NCI-H2107 (cell line): Measurements from ENCODE around the gene KRT4.
"Not testable (repeated sequence)": the region's sequence is repeated elsewhere in the genome, so short reads cannot be mapped to it uniquely, and the experiment has no call there.

Experiments
- DNase-seq: peaks from one replicate; lab custom pipeline; 2025; lab: John Stamatoyannopoulos, UW

KRT4 gene

DNA sequence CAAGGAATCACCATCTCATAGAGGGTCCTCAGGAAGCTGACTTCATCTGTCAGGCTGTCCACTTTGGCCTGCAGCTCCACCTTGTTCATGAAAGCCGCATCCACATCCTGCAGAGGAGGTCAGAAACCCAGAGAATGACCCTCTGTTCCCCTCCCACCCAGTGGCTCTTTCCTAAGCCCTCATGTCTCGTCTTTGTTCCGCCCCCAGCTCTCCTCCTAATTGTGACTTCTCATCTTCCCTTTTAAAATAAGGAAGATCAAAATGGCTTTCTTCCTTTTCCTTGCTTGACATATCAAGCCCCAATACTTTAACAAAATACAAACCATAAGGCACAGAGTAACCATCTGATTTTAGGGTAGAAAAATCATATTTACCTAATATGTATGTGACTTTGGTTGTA is 41.1 kb downstream of the KRT4 start:
- no peak for DNase-seq

DNA sequence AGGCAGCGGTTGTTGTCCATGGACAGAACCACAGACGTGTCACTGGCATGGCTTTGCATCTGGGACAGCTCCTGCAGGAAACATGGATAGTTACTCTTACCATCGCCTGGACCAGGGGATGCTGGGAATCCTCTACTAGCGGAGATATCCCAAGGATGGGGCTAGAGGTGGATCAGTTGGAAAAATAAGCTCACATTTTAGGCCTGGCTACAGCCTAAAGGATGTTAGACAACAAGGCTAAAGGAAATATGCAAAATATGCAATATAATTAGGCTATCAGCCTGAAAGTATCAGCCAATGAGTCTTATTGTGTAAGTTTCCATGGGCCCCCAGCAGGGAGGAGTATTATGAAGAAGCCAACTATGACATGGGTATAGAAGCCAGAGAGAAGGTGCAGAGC is 41.7 kb downstream of the KRT4 start:
- DNase-seq, result no peak

DNA sequence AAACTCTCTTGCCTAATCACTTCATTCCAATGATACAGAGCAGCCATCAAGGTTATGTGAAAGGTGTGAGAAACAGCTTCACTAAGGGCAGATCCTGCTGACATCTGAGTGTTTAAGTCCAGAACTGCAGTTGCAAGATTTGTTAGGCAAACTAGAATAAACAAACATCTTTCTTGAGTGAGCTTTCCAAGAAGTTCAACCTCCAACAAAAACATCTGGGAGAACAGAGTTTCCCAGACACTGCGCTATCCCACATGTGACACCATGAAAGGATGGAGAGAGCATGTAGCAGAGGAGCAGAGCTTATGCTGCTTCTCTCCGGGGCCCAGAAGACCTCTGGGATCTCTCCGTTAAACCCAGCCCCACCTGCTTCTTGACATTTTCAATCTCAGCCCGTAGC is 42.4 kb downstream of the KRT4 start:
- no peak for DNase-seq

DNA sequence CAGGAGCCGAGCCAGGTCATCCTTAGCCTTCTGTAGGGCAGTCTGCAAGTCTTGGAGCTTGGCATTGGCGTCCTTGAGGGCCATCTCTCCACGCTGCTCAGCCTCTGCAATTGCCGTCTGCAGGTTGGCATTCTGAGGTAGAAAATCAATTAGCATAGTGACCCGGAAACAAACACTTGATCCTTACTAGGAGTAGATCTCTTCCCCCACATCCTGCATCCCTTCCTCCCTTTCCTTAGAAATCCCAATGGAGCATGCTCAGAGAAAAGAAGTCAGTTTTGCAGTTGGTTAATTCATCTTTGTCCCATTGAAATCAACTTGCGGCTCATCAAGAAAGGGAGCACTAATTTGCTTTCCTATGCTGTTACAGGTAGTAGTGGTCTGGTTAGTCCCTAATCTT is 42.8 kb downstream of the KRT4 start:
- DNase-seq, result no peak

DNA sequence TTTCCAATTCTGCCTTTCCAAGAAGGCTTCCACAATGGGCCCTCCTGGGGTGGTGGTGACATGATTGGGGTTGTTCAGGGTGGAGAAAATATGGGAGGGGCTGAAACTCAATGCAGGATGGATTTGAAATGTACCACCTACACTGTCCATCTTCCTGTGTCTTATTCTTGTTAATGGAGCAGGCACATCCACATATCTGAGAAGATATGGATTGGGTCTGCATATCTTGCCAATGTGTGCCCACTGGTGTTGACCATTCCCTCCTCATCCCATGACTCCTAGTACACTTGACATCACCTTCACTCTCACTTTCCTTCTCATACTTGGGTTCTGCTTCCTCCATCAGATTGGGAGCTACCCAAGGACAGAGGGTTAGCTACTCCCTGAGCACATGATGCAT is 44.0 kb downstream of the KRT4 start:
- DNase-seq, result no peak

DNA sequence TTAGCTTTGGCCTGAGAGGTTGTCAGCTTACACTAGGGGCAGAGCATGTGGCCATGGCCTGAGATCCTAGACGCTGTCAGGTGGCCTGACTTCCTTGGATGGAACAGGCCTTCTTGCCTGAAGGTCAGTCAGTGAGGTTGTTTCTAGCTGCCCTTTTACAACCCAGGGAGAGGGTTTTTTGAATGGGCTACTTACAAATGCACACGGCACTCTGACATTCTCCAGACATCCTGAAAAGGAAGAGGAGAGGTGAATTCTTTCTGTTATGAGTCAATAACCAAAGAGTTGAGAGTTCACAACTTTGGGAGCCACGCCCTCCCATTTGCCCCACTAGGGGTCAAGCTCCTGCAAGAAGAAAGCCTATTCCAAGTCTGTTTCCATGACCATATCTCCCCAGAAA is 44.6 kb downstream of the KRT4 start:
- no peak for DNase-seq

DNA sequence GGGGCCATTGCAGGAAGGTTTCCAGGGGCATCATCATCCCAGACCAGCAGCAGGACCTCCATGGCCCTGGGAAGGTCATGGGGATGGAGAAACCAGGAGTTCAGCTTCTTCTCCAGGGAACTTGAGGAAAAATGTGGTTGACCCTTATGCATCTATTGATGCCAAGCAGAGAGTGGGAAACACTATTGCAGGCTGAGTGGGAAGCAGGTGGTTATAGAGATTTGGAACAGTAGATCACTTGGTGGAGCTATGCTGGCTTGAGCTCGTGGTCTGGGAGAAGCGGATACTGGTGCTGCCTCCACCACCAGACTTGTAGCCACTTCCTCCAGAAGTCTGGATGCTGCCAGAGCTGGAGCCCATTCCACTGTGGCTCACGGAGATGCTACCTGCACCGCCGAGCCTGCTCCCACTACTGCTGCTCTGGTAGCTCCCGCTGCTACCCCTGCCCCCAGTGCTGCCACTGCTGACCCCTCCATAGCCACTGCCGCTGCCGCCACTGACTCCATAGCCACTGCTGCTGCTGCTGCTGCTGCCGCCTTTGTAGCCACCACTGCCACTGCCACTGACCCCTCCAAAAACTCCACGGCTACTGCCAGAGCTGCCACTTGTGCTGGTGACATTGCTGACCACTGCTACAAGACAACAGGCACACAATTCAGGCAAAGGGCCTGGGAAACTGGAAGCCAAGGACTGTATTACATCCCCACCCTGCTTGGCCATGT is 45.3 kb downstream of the KRT4 start:
- DNase-seq, result no peak

DNA sequence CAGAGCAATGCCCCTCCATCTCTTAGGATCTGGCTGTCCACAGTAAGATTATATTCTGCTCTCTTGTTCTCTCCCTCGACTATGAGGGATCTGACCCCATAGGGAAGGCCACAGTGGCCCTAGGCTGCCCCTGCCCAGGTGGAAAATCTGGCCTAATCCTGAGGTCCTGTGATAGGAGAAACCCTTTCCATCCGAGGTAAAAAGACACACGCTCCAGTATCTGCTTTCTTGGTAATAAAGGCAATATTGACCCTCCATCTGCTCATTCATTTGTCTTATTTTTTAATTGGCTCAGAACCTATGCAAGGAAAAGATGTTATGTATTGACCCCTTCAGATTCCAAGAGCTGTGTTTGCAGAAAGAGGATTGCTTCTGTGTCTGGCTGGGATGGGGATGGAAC is 46.5 kb downstream of the KRT4 start:
- no peak for DNase-seq

DNA sequence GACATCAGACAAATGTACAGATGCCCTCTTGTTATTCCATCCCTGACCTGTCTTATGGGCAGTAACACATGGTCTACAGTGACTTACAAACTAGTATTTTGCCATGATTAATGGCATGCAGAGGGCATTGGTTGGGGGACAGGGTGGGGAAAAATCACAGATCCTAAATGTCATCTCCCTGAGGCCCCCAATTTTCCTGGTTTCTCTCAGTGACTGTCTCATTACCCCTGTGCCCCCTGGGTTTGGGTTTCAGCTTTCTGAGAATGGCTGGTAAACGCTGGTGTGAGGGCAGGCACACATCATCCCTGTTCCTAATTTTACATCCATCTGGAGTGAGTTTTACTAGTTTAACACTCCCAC is 46.9 kb downstream of the KRT4 start:
- DNase-seq, result no peak

DNA sequence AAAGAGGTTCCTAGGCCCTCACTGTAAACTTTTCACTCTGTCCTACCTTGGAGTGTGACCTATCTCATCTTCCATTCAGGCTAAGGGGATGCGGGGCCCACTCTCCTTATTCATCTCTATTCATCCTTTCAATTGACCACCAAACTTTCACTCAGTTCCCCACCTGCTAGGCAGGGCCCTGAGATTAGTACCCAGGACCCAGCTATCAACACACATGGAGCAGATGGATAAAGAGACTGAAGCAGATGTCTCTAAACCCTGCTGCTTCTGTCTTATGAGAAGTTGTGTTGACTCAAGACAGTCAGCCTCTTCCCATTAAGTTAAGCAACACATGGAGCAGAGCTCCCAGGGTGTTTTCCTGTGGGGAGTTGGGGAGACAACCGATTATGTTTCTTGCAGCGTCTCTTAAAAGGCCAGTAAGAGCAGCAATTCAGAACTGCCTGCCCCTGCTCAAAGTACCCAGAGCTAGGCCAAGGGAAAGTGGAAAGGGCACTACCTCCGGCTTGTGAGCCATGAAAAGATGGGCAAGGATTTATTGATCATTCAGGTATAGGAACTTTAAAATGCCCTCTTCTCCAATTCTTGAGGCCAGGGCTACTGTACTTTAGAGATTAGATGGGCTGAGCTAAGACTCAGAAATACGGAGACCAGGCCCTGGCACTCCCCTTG is 47.4 kb downstream of the KRT4 start:
- no peak for DNase-seq

DNA sequence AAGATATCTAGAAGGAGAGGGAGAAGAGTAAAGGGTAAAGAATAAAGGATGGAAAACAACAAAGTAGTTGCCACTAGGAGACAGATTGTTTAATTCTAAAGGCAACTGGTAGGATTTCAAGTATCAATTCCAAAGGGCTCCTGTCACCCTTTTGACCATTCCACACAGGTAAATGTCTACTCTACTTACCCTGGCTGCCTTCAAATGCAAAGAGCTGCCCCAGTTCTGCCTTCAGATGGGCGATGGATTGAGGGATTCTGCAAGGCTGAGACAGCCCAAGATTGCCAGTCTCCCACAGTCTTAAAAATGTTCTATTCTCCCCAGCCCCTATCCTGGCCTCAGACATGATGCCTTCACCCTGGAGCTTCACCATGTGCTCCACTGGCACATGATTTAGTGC is 48.2 kb downstream of the KRT4 start:
- no peak for DNase-seq

DNA sequence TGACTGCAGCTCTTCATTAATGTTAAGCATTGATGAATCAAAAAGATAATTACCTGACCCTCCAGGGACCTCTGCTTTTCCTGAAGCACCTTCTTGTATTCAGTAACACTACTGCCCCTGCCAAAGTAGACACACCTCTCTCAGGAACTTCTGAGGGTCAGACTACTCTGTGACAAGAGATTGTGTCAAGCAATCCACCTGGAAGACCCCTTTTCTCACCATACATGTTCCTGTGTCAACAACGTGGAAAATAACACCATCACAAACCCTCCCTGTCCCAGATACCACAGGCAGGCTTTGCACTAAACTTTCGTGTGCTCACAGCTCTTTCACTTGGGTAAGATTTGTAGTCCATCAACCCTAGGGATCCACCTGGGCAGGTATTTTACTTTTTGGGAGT is 49.9 kb downstream of the KRT4 start:
- no peak for DNase-seq

DNA sequence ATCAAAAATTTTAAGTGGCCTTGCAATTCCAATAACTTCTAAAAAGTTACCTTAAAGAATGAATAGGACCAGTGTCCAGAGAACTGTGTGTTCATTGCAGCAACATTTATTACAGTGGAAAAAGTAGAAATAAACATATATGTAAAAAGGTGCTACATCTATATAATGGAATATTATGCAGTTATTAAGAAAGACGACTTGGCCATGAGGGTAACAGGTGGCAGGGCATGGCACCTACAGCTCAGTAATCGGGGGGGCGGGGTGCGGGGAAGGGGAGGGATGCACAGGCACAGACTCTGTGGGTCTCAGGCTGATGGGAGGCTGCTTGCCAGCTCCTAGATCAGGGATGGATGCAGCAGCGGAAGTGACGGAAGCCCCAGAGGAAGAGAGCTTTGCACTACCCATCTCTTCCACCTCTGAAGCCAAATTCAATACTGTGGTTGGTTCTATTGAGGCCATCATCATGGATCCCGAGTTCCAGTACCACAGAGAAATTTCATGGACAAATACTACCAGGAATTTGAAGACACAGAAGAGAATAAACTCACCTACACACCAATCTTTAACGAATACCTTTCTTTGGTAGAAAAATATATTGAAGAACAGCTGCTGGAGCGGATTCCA is 50.8 kb downstream of the KRT4 start:
- no peak for DNase-seq

DNA sequence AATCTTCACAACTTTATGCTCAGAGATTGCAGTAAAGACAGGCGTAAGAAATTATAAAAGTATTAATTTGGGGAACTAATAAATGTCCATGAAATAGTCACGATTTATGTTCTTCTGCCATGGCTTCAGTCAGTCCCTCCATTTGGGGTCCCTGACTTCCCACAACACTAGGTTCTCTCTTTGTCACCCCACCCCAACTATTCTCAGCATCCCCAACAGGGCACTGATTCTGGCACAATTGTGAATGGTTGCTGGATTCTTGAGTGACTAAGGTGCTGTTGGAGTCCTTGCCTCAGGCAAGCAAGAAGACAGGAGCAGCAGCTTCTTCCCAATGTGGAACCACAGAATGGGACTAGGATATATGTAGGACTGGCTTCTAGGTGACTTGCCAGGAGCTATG is 52.1 kb downstream of the KRT4 start:
- no peak for DNase-seq

DNA sequence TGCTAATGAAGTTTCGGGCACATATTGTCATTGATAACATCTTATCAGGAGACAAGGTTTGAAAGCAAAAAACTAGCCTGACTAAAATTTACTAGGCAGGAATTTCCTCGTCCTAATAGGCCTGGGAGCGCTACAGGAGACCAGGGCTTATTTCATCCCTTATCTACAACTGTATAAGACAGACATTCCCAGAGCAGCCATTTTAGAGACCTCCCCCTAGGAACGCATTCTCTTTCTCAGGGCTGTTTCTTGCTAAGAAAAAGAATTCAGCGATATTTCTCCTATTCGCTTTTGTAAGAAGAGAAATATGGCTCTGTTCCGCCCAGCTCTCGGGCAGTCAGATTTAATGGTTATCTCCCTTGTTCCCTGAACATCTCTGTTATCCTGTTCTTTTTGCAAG is 52.7 kb downstream of the KRT4 start:
- not testable (repeated sequence) for DNase-seq

DNA sequence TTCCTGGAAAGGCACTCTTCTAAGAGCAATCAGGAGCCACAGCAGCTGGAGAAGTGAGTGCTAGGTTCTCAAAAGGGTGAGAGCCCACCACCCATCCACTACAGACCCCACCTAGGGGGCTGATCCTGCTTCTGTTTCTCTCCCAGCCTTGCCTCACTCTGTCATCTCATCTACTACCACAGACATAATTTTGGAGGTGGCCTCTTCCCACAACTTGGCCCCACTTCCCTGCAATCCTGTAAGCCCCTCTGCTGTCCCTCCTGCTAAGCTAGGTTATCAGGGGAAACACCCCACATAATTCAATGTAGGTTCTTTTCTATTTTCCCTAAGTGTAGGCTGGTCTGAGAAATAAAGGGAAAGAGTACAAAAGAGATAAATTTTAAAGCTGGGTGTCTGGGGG is 53.3 kb downstream of the KRT4 start:
- no peak for DNase-seq

DNA sequence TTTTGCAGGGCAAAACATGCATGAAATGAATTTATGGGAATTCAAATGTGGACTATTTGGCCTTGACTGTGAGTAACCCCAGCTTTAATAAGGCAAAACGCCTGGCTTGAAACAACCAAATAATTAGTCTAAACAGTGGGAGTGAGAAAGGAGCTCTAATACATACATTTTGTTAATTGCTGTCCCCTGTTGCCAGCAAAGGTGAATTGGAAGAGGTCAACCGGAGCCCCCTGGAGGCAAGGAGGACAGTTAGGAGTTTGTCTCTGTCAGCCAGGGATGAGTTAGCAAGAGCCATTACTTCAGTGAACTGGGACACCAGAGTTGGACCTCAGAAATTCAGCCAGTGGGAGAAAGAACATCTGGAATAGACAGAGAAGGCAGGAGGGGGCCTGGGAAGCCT is 54.2 kb downstream of the KRT4 start:
- no peak for DNase-seq

DNA sequence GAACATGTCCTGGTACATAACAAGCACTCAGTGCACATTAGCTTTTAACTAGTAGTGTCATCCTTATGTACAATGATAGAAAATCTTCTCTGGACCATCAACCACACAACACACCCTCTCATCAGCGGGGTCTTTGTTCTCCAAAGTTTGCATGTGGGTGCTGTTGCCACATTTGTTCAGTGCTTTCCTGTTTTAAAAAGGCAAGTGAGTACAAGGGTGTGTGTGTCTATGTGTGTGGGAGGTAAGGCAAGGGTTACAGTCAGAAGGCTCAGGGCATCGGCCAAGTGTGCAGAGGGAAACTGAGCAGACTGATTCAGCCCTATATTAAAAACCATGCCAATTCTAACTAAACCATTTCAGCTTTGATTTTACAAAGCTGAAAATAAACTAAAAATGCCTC is 54.7 kb downstream of the KRT4 start:
- no peak for DNase-seq

DNA sequence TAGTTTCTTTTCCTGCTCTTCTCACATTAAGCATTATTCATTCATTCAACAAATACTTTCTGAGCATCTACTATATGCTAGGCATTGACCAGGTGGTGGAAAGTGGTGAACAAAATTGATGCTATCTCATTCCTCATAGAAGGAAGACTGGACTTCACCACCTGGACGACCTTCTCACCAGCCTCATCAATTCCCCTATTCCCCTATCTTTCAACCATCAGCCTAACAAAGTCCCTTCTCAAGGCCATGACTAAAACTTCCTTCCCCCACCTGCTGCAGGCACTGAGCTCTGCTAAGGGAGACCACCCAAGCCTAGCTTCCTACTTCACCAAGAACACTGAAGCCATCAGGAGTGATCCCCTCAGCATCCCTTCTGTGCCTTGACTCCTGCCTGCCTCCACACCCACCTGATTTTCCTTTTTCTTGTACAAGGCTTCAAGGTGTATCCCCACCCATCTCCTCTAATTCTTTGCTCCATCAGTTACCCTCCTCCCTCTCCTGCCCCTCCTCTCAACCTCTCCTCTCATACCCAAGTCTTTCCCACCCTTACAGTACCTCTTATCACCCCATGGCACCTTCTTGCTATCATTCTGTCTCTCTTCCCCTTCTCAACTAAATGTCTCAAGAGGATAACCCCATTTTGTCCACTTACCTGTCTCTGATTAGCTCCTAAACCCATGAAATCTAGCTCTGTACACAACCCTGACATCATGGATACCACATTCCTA is 56.3 kb downstream of the KRT4 start:
- DNase-seq, result no peak
